CD14-positive monocyte (primary cell): ENCODE measurements around the gene TMEM141. TPM values are rescaled to one million over a fixed set of nuclear protein-coding genes. Genes with fewer than 3 reads are reported as not detected.
"Not testable (repeated sequence)": the region's sequence is repeated elsewhere in the genome, so short reads cannot be mapped to it uniquely, and the experiment has no call there.

Experiments used
- DNase-seq, 3 donors: peaks; one replicate each; pipeline ENCODE4 v3.0.0-alpha.2; 2011 to 2022
- H2AFZ ChIP-seq: 2 replicates; pipeline ENCODE4 v1.6.0; 2012; ENCODE audit warnings: mild to moderate bottlenecking, low read depth, low read length, inconsistent platforms; ENCODE audit not compliant: insufficient read depth, poor library complexity, severe bottlenecking
- H3K27ac ChIP-seq, 2 donors: 1 replicate in 1 of 2; 2 replicates in 1 of 2; pipeline ENCODE4 v1.5.1; 2012 to 2013; ENCODE audit warnings: low read length in 2 of 2, control low read depth in 1 of 2, inconsistent platforms in 1 of 2, low read depth in 1 of 2, mild to moderate bottlenecking in 1 of 2
- H3K27me3 ChIP-seq, 2 donors: one replicate each; pipeline versions ENCODE4 v1.6.0 to v1.6.1; 2011 to 2013; ENCODE audit warnings: low read length in 2 of 2; ENCODE audit not compliant: control insufficient read depth in 2 of 2, insufficient read depth in 2 of 2
- H3K36me3 ChIP-seq, 2 donors: replicated peaks in 1 of 2; 1 replicate in 1 of 2; 2 replicates in 1 of 2; pipeline versions ENCODE4 v1.5.1 to v1.6.1; 2012 to 2013; ENCODE audit warnings: low read length in 2 of 2, control low read depth in 1 of 2, inconsistent platforms in 1 of 2, mild to moderate bottlenecking in 1 of 2; ENCODE audit not compliant: insufficient read depth in 2 of 2, control insufficient read depth in 1 of 2
- H3K4me1 ChIP-seq, 2 donors: 1 replicate in 1 of 2; 2 replicates in 1 of 2; pipeline versions ENCODE4 v1.5.1 to v1.6.1; 2012 to 2013; ENCODE audit warnings: low read length in 2 of 2, control low read depth in 1 of 2, inconsistent platforms in 1 of 2, mild to moderate bottlenecking in 1 of 2, moderate library complexity in 1 of 2; ENCODE audit not compliant: insufficient read depth in 2 of 2, control insufficient read depth in 1 of 2
- H3K4me2 ChIP-seq: replicated peaks from 2 replicates; pipeline ENCODE3; 2012; ENCODE audit warnings: low read length, moderate library complexity, mild to moderate bottlenecking; ENCODE audit not compliant: poor library complexity, severe bottlenecking; ENCODE audit errors: extremely low read depth
- H3K4me3 ChIP-seq, 3 experiments: fragments of 200-600 bp in 1 of 3; sonication (generic) in 1 of 3; replicated peaks in 1 of 3; 1 replicate in 2 of 3; 2 replicates in 1 of 3; pipeline ENCODE4 v1.5.1; 2011 to 2013; ENCODE audit warnings: low read length in 3 of 3, mild to moderate bottlenecking in 3 of 3, control low read depth in 2 of 3, low read depth in 2 of 3, inconsistent platforms in 1 of 3, moderate library complexity in 1 of 3
- H3K79me2 ChIP-seq: 2 replicates; pipeline ENCODE4 v1.6.0; 2012; ENCODE audit warnings: mild to moderate bottlenecking, control low read depth, inconsistent platforms, low read length, moderate library complexity; ENCODE audit not compliant: insufficient read depth
- H3K9ac ChIP-seq: 2 replicates; pipeline ENCODE4 v1.6.0; 2017; ENCODE audit warnings: low read length, mild to moderate bottlenecking; ENCODE audit not compliant: insufficient read depth, poor library complexity, severe bottlenecking
- H3K9me3 ChIP-seq, 2 donors: replicated peaks in 1 of 2; 1 replicate in 1 of 2; 2 replicates in 1 of 2; pipeline versions ENCODE4 v1.5.1 to v1.6.1; 2012 to 2013; ENCODE audit warnings: low read length in 2 of 2, control low read depth in 1 of 2; ENCODE audit not compliant: control insufficient read depth in 1 of 2, insufficient read depth in 1 of 2
- H4K20me1 ChIP-seq: 2 replicates; pipeline ENCODE4 v1.6.0; 2012; ENCODE audit warnings: mild to moderate bottlenecking, low read length, control low read depth, moderate library complexity; ENCODE audit not compliant: insufficient read depth
- H3K27ac Mint-ChIP-seq, 7 donors: one replicate each; pipeline ENCODE4 v1.8.0; 2020; ENCODE audit warnings: mild to moderate bottlenecking in 7 of 7, mixed read lengths in 7 of 7, moderate library complexity in 6 of 7, inconsistent platforms in 2 of 7
- H3K27me3 Mint-ChIP-seq, 3 donors: one replicate each; pipeline ENCODE4 v1.8.0; 2021 to 2022; ENCODE audit warnings: low read depth in 3 of 3, mild to moderate bottlenecking in 3 of 3, mixed read lengths in 3 of 3, moderate library complexity in 3 of 3, inconsistent platforms in 1 of 3
- H3K36me3 Mint-ChIP-seq, 2 donors: one replicate each; pipeline ENCODE4 v1.8.0; 2020; ENCODE audit warnings: mixed read lengths in 2 of 2, inconsistent platforms in 1 of 2, mild to moderate bottlenecking in 1 of 2
- H3K4me1 Mint-ChIP-seq: one replicate; pipeline ENCODE4 v1.8.0; 2020; ENCODE audit warnings: mild to moderate bottlenecking, mixed read lengths
- H3K4me3 Mint-ChIP-seq, 2 donors: one replicate each; pipeline ENCODE4 v1.8.0; 2020; ENCODE audit warnings: mild to moderate bottlenecking in 2 of 2, mixed read lengths in 2 of 2, moderate library complexity in 1 of 2
- H3K9me3 Mint-ChIP-seq, 7 donors: one replicate each; pipeline ENCODE4 v1.8.0; 2020 to 2022; ENCODE audit warnings: mixed read lengths in 7 of 7, mild to moderate bottlenecking in 6 of 7, moderate library complexity in 6 of 7, inconsistent platforms in 2 of 7
- CTCF ChIP-seq: fragments of 200-600 bp; IDR thresholded peaks from one replicate; pipeline ENCODE4 v1.8.0; 2022; ENCODE audit warnings: antibody characterized with exemption, mild to moderate bottlenecking
- whole genome bisulfite sequencing: methylation state at CpG from one replicate; pipeline ENCODE4 v1.1.5; 2013; ENCODE audit warnings: missing lambda C conversion rate; ENCODE audit not compliant: insufficient coverage; 5-methylcytosine and 5-hydroxymethylcytosine counted together
- intact Hi-C, 2 donors: fragments of 100-400 bp; cut with micrococcal nuclease; formaldehyde crosslinking; loops; one replicate each; pipeline versions ENCODE4 v1.15.0 to v1.15.1; 2023
- polyA plus RNA-seq, 3 donors: library from polyadenylated mRNA; depleted of rRNA in 1 of 3; unstranded in 2 of 3; stranded (reverse) in 1 of 3; fragments of 300-500 nt in 2 of 3; fragments of >200 nt in 1 of 3; fragmentation: Illumina TruSeq in 2 of 3; gene quantifications; 1 replicate in 2 of 3; 2 replicates in 1 of 3; pipeline ENCODE4 v1.2.3, GENCODE V29; 2012 to 2021

The TMEM141 gene
- polyA plus RNA-seq, 3 donors: 33.1 to 47.2 (median 39.2) TPM

DNA sequence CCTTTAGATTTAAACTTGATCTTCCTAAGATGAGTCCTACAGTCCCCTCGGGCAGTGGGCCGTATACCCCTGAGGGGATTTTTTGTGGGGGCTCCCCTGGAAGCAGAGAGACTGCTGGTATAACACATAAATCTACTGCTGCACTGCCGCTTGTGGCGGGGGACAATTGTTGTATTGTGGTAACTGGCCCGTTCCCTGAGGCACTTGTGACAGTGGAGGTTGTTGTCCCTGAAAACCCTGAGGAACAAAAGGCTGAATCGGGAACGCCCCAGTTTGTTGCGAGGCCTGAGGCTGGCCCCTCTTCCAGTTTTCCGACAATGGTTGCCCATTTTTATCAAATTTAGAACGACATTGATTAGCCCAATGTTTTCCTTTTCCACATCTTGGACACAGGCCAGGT lies 4.7 kb upstream of the TMEM141 start:
- no peak for TF ChIP-seq CTCF
- H3K27me3 ChIP-seq: no peaks in the 10 kb centered on the region
- H3K79me2 ChIP-seq: no peaks in the 10 kb centered on the region
- peaks cover 7 to 10% of the 10 kb centered on the region in 2 donors for H3K4me1 ChIP-seq
- peaks cover 0 to 3% (median 0%) of the 10 kb centered on the region in 3 donors for H3K27me3 Mint-ChIP-seq
- no peaks in the 10 kb centered on the region for H4K20me1 ChIP-seq
- H3K36me3 ChIP-seq: no peaks in the 10 kb centered on the region
- H3K36me3 Mint-ChIP-seq: no peaks in the 10 kb centered on the region
- 95% methylated on average over 5 of the region's 10 CpGs for WGBS
- no peak for DNase-seq
- H3K9me3 Mint-ChIP-seq: no peaks in the 10 kb centered on the region
- no peak overlapping the region for H3K4me3 Mint-ChIP-seq
- peaks cover 8% of the 10 kb centered on the region for H3K4me1 Mint-ChIP-seq
- H3K27ac Mint-ChIP-seq: no peak overlapping the region
- no peak overlapping the region for H3K4me2 ChIP-seq
- H3K9ac ChIP-seq: no peak overlapping the region
- H3K9me3 ChIP-seq: no peaks in the 10 kb centered on the region
- intact Hi-C loops: loop anchor here (5.0 to 10.0 kb wide), 2 partner anchors 246 to 278 kb away; partner anchors contain the start of gene FUT7 (in 1 of the 2)
- H2AFZ ChIP-seq: no peak overlapping the region
- no peak overlapping the region for H3K27ac ChIP-seq
- H3K4me3 ChIP-seq: no peak overlapping the region

DNA sequence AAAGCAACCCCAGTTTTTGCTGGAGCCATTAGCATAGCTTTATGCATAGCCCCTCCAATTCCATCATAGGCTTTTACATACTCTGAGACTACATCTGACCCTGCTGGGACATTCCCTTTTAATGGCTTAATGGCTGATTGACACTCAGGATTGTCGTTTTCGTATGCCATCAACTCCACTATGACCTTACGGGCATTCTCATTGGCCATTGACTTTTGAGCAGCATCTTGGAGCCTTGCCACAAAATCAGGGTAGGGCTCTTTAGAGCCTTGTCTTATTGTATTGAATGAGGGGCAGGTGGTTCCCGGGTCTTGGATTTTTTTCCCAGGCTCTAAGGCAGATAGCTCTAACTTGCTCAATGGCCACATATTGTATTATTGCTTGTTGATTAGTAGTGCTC lies 4.2 kb upstream of the TMEM141 start:
- H3K27me3 Mint-ChIP-seq, H3K9me3 Mint-ChIP-seq, H3K36me3 ChIP-seq, H4K20me1 ChIP-seq, DNase-seq, H3K4me3 ChIP-seq, H3K9me3 ChIP-seq, H2AFZ ChIP-seq, H3K27ac Mint-ChIP-seq, H3K4me2 ChIP-seq, H3K27me3 ChIP-seq, H3K27ac ChIP-seq, H3K36me3 Mint-ChIP-seq, H3K79me2 ChIP-seq, H3K4me3 Mint-ChIP-seq, H3K9ac ChIP-seq: not testable (repeated sequence)
- 80% methylated on average over 3 of the region's 4 CpGs for WGBS
- intact Hi-C loops: loop anchor here (1.0 to 10.0 kb wide), 3 partner anchors 245 to 278 kb away; partner anchors contain the start of gene FUT7 (in 1 of the 2)
- H3K4me1 Mint-ChIP-seq: peaks cover 10% of the 10 kb centered on the region
- peaks cover 12 to 15% of the 10 kb centered on the region in 2 donors for H3K4me1 ChIP-seq
